GM19372 (cell line): Measurements from ENCODE around the gene LEMD1.

Experiments
- ATAC-seq: cut with Tn5 transposase; IDR thresholded peaks from one replicate; pipeline ENCODE4 v1.9.1; 2021; ENCODE audit warnings: mild to moderate bottlenecking, low read depth, moderate library complexity; ENCODE audit not compliant: unreplicated experiment

LEMD1 gene

GRCh38 chr1:205339197-205339702 is 82.6 kb downstream of the LEMD1 start:
- no peak for ATAC-seq

DNA sequence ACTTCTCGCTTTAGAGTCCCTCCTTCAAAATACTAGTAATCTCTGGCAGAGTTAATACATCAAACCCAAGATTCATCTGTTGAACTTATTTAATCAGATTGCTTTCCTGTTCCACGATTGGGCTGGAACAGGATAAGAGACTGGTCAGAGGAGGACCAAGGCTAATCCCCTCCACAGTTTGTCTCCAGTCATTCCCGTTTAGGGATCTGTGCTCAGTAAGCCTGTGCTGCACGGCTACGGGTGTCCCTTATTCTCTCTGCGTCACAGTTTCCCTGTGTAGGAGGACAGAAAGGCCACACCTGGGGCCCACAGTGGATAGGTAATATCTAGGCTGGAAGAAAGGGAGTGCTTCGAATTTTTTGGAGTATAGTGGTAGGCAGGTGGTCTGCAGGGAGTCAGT is 83.8 kb downstream of the LEMD1 start:
- no peak for ATAC-seq

DNA sequence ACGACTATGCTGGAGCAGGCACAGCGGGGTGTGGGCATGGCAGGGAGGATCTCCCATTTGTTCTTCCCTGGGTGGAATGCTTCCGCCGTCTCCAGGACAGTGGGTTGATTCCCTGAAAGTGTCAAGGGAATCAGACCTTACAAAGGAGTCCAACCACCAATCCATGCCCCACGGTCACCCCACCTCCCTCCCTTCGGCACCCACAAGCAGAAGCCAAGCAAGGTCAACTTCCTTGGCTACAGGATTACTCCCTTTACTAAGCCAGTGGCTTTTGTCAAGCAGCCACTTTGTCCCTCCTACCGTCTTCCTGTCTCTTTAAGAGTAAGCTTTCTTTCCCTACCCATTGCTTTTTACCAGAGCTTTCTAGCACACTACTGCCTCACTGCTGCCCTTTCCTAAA is 84.4 kb downstream of the LEMD1 start:
- ATAC-seq: no peak

- no peak for ATAC-seq
Observed at GRCh38 chr1:205335692-205336091, 86.2 kb downstream of the LEMD1 start.

- no peak for ATAC-seq
Observed at GRCh38 chr1:205332015-205332791, 89.7 kb downstream of the LEMD1 start.
